ENCODE data around the gene PPP1R2. TPM values are rescaled to one million over a fixed set of nuclear protein-coding genes. Genes with fewer than 3 reads are reported as not detected.

PPP1R2 gene
- total and polyA plus RNA-seq, 2 of the 13 experiments (the other 11 are each of a cell fraction or from before 2014, with no cell fraction given): 36.5 to 86.5 TPM

GRCh38 chr3:195550723-195551122 lies 7.6 kb upstream of the PPP1R2 start (continued):
- TF ChIP-seq HMGXB4 (CRISPR knock-in tag; IDR thresholded peaks at IDR 0.05; ENCODE audit: borderline replicate concordance in 1 of 2, low read depth in 1 of 2) (peak in 1 of 2 experiments; percentile 22; a peak in 1 of 4 replicates), ZNF766 (CRISPR knock-in tag; IDR thresholded peaks at IDR 0.05; ENCODE audit: borderline replicate concordance) (no peak), CREM (IDR thresholded peaks at IDR 0.05) (peak; percentile 6; the same call in 1 of the 2 replicates), CREM (CRISPR knock-in tag; IDR thresholded peaks at IDR 0.05) (no peak), STAT6 (CRISPR knock-in tag; IDR thresholded peaks at IDR 0.05; ENCODE audit: borderline replicate concordance) (no peak), ZNF883 (CRISPR knock-in tag; IDR thresholded peaks at IDR 0.05; ENCODE audit: not compliant biosample characterization) (no peak), SAFB2 (CRISPR knock-in tag; IDR thresholded peaks at IDR 0.05; ENCODE audit: borderline replicate concordance, low read depth) (no peak), DDIT3 (CRISPR knock-in tag; IDR thresholded peaks at IDR 0.05) (no peak), ZNF646 (CRISPR knock-in tag; IDR thresholded peaks at IDR 0.05) (no peak), ZNF775 (CRISPR knock-in tag; IDR thresholded peaks at IDR 0.05; ENCODE audit: borderline replicate concordance) (no peak), ZNF460 (CRISPR knock-in tag; IDR thresholded peaks at IDR 0.05; ENCODE audit: borderline replicate concordance) (no peak), NFRKB (IDR thresholded peaks at IDR 0.05) (no peak), RBM22 (optimal IDR thresholded peaks at IDR 0.05; ENCODE audit: low read length) (no peak), YY1 (IDR thresholded peaks at IDR 0.05; ENCODE audit: insufficient read depth, insufficient replicate concordance, low read depth, low read length) (no peak), ZNF253 (CRISPR knock-in tag; IDR thresholded peaks at IDR 0.05; ENCODE audit: borderline replicate concordance) (no peak), ZNF121 (CRISPR knock-in tag; IDR thresholded peaks at IDR 0.05) (no peak), RFX1 (IDR thresholded peaks at IDR 0.05) (no peak), SNRNP70 (IDR thresholded peaks at IDR 0.05; ENCODE audit: low read depth, low read length) (no peak), TCF7 (IDR thresholded peaks at IDR 0.05; ENCODE audit: low read depth) (peak; percentile 90)
